NCI-H1417 (cell line): ENCODE measurements around the gene APCDD1L.
A peak's percentile ranks its signal among the peaks of the same experiment; 100 is the strongest.

ENCODE experiments used
- DNase-seq, 3 experiments: peaks; one replicate each; lab custom pipeline; 2025; lab: John Stamatoyannopoulos, UW

Gene APCDD1L

GRCh38 chr20:58466729-58467571 is 48.2 kb downstream of the APCDD1L start:
- DNase-seq = no peak

- DNase-seq = no peak
Measured at GRCh38 chr20:58466095-58466708, 49.0 kb downstream of the APCDD1L start.

GRCh38 chr20:58464838-58465237 is 50.4 kb downstream of the APCDD1L start:
- DNase-seq = no peak

- DNase-seq = no peak
Measured at GRCh38 chr20:58463256-58463655, 51.9 kb downstream of the APCDD1L start.

- DNase-seq = no peak
Measured at GRCh38 chr20:58461899-58462298, 53.3 kb downstream of the APCDD1L start.

- DNase-seq = no peak
Measured at GRCh38 chr20:58461104-58461503, 54.1 kb downstream of the APCDD1L start.

GRCh38 chr20:58459058-58459750 is 56.0 kb downstream of the APCDD1L start:
- no peak for DNase-seq

GRCh38 chr20:58458342-58459057 is 56.7 kb downstream of the APCDD1L start:
- DNase-seq = no peak

GRCh38 chr20:58457083-58457695 is 58.0 kb downstream of the APCDD1L start:
- peak; percentile 5 to 64 (median 49) for DNase-seq

- DNase-seq = no peak
Measured at GRCh38 chr20:58454460-58454859, 60.7 kb downstream of the APCDD1L start.

- DNase-seq = no peak
Measured at GRCh38 chr20:58453391-58453790, 61.8 kb downstream of the APCDD1L start.

- DNase-seq = peak in 1 of 3 experiments; percentile 19
Measured at GRCh38 chr20:58452667-58453255, 62.4 kb downstream of the APCDD1L start.

GRCh38 chr20:58450254-58450653 is 64.9 kb downstream of the APCDD1L start:
- DNase-seq = no peak

GRCh38 chr20:58449681-58450221 is 65.4 kb downstream of the APCDD1L start:
- DNase-seq = peak in 1 of 3 experiments; percentile 30

- DNase-seq = no peak
Measured at GRCh38 chr20:58448958-58449357, 66.2 kb downstream of the APCDD1L start.

- peak; percentile 25 to 63 (median 31) for DNase-seq
Measured at GRCh38 chr20:58447511-58448391, 67.4 kb downstream of the APCDD1L start.

- no peak for DNase-seq
Measured at GRCh38 chr20:58446960-58447265, 68.3 kb downstream of the APCDD1L start.

GRCh38 chr20:58446264-58446959 is 68.8 kb downstream of the APCDD1L start:
- no peak for DNase-seq

- DNase-seq = no peak
Measured at GRCh38 chr20:58444746-58445255, 70.4 kb downstream of the APCDD1L start.
